ENCODE measurements around the gene IQSEC1. TPM values are rescaled to one million over a fixed set of nuclear protein-coding genes. Genes with fewer than 3 reads are reported as not detected.

IQSEC1 gene
- total RNA-seq, 1 donor from 2014 or later: 82.3 TPM

DNA sequence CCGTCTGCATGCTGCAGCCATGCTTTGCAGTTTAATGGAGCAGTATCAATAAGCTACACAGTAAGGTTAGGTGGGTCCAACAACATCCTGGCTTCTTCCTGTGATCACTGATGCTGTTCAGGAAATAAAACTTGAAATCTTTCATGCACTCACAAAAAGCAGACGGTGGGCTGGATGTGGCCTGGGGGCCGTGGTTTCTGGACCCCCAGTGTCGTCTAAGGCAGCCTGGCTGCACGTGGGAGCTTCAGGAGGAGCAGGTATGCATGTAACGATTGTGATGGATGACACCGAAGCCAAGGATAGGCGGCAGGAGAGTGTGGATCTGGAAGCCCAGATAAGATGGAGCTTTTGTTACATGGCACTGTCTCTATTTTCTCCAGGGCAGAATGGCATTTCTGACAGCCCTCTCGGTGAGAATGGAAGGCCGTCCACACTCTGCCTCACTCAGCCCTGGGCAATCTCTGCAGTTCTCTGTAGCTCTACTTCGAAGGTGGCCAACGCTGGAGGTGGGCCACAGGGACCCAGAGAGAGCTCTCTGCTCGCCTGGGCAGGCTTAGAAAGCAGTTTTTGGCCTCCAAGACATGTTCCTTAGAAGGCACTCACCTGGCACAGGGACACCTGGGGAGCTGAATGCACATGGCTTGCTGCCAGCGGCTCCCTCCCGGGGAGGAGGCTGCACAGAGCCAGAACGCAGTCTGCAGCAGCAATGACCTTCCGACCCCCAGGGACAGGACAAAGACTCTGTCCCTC lies 46.4 kb upstream of the IQSEC1 start:
- Histone ChIP-seq H3K9me3 (no peaks in the 10 kb centered on the region), H3K4me1 (no peaks in the 10 kb centered on the region), H3K27ac (no peak overlapping the region), H3K36me3 (no peaks in the 10 kb centered on the region), H3K4me3 (no peak overlapping the region), H3K27me3 (ENCODE audit: low read depth) (no peaks in the 10 kb centered on the region)
- ATAC-seq (no peak), DNase-seq (peak; percentile 28)
- intact Hi-C loops (cut with DNase I): no loop called here
- TF ChIP-seq, protein P1, sequence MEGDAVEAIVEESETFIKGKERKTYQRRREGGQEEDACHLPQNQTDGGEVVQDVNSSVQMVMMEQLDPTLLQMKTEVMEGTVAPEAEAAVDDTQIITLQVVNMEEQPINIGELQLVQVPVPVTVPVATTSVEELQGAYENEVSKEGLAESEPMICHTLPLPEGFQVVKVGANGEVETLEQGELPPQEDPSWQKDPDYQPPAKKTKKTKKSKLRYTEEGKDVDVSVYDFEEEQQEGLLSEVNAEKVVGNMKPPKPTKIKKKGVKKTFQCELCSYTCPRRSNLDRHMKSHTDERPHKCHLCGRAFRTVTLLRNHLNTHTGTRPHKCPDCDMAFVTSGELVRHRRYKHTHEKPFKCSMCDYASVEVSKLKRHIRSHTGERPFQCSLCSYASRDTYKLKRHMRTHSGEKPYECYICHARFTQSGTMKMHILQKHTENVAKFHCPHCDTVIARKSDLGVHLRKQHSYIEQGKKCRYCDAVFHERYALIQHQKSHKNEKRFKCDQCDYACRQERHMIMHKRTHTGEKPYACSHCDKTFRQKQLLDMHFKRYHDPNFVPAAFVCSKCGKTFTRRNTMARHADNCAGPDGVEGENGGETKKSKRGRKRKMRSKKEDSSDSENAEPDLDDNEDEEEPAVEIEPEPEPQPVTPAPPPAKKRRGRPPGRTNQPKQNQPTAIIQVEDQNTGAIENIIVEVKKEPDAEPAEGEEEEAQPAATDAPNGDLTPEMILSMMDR (IDR thresholded peaks at IDR 0.05): no peak

DNA sequence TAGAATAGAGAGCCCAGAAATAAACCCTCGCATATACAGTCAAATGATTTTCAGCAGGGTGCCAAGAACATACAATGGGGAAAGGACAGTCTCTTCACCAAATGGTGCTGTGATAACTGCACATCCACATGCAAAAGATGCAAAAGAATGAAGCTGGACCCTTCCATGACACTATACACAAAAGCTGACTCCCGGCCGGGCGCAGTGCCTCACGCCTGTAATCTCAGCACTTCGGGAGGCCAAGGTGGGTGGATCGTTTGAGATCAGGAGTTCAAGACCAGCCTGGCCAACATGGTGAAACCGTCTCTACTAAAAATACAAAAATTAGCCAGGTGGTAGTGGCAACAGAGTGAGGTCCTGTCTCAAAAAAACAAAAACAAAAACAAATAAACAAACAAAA lies 43.2 kb upstream of the IQSEC1 start:
- DNase-seq (peak; percentile 6), ATAC-seq (no peak)
- Histone ChIP-seq H3K36me3 (no peaks in the 10 kb centered on the region), H3K4me1 (peaks cover 6% of the 10 kb centered on the region), H3K27me3 (ENCODE audit: low read depth) (peaks cover 8% of the 10 kb centered on the region), H3K4me3 (no peak overlapping the region), H3K27ac (no peak overlapping the region), H3K9me3 (no peaks in the 10 kb centered on the region)
- intact Hi-C loops (cut with DNase I): no loop called here
- TF ChIP-seq, protein P1 (IDR thresholded peaks at IDR 0.05): no peak

DNA sequence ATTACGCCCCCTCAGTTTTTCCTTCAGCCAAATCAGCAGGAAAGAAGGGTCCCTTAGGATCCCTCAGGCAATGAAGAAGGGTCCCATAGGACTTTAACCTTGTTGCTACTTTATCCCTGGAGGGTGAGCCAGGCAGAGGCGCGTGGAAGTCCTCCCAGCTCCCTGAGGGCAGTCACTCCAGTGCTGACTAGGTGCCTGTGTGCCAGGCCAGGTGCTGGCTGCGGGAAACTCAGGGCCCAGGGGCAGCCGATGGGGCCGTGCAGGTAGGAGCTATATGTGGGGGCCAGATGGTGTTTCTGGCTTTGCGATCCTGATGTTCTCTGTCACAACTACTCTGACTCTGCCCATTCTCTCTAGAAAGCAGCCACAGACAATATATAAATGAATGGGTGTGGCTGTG lies 42.8 kb upstream of the IQSEC1 start:
- DNase-seq (peak; percentile 20), ATAC-seq (no peak)
- peaks cover 10% of the 10 kb centered on the region for H3K4me1 ChIP-seq
- H3K27me3 ChIP-seq (ENCODE audit: low read depth): peaks cover 12% of the 10 kb centered on the region
- H3K4me3 ChIP-seq: no peak overlapping the region
- TF ChIP-seq, protein P1 (IDR thresholded peaks at IDR 0.05): no peak
- H3K27ac ChIP-seq: no peak overlapping the region
- H3K9me3 ChIP-seq: no peaks in the 10 kb centered on the region
- H3K36me3 ChIP-seq: no peaks in the 10 kb centered on the region
- intact Hi-C loops (cut with DNase I): no loop called here

DNA sequence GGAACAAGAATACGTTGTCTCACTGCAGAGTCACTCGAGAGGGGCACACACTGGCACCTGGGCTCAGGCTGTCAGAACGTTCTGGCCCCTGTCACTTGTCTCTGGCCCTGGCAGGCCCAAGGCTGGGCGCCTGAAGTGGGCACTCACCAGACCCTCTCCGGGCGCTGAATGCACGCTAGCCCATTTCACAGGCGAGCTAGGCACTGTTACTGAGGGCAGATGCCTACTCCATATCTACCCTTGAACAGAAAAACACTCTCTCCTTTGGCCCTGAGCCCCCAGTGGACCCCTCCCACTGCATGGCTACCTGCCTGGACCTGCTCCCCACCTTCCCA lies 42.3 kb upstream of the IQSEC1 start:
- TF ChIP-seq, protein P1 (IDR thresholded peaks at IDR 0.05): no peak
- Histone ChIP-seq H3K27me3 (ENCODE audit: low read depth) (peaks cover 14% of the 10 kb centered on the region), H3K9me3 (no peaks in the 10 kb centered on the region), H3K27ac (no peak overlapping the region), H3K4me3 (no peak overlapping the region), H3K4me1 (peaks cover 15% of the 10 kb centered on the region), H3K36me3 (no peaks in the 10 kb centered on the region)
- ATAC-seq: no peak
- DNase-seq: peak; percentile 28
- intact Hi-C loops (cut with DNase I): no loop called here

DNA sequence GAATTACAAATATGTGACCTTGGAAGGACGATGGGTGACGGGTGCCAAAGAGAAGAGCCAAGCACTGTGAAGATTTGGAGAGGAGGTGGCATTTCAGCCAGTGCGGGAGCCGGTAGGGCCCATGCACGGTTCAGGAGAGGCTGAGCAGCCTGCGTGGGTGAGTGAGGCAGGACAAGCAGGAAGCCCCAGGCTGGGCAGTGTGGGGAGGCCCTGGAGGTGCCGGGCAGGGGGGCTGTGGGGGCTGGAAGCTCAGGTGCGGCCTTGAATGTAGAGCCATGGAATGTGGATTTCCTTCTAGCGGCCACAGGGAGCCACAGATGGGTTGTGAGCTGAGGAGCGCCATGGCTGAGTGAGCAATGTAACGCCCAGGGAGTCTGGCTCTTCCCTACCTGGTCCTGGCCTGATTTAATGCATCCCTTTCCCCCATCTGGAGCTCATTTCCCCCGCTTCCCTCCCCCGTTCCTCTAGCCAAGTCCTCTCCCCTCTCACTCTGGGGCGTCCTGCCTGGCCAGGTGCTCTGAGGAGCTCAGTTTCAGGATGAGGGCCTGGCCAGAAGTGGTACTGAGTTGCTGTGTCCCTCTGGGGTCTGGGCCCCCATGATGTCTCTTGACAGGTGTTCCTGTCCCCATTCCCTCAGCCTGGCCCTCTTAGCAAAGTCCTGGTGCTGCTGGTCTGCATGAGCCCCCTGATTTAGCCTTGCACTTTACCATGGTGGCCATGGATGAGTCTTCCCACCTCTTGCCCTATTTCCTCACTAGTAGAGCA lies 41.8 kb upstream of the IQSEC1 start:
- intact Hi-C loops (cut with DNase I): no loop called here
- Histone ChIP-seq H3K27me3 (ENCODE audit: low read depth) (peaks cover 14% of the 10 kb centered on the region), H3K36me3 (no peaks in the 10 kb centered on the region), H3K9me3 (no peaks in the 10 kb centered on the region), H3K27ac (no peak overlapping the region), H3K4me1 (peaks cover 17% of the 10 kb centered on the region), H3K4me3 (no peak overlapping the region)
- DNase-seq: peak; percentile 22
- no peak for ATAC-seq
- TF ChIP-seq, protein P1 (IDR thresholded peaks at IDR 0.05): no peak

All from lower lobe of right lung (tissue), 2 donors.